NCI-H1417 treated with DMSO at 0.1 percent for 48 hours (cell line): ENCODE data around the gene CNGA3.

ENCODE experiments used
- DNase-seq: peaks from one replicate; lab custom pipeline; 2025; lab: John Stamatoyannopoulos, UW

CNGA3 gene

GRCh38 chr2:98444436-98445176 lies 98.3 kb downstream of the CNGA3 start, which contains the start of gene INPP4A:
Gene INPP4A (plus strand): TSS chr2:98444858. CDS start chr2:98520049, 75,191 bp downstream.
- no peak for DNase-seq

- DNase-seq: no peak
Measured at GRCh38 chr2:98445177-98445682, 99.0 kb downstream of the CNGA3 start.

- DNase-seq: no peak
Measured at GRCh38 chr2:98445683-98446581, 99.7 kb downstream of the CNGA3 start.

DNA sequence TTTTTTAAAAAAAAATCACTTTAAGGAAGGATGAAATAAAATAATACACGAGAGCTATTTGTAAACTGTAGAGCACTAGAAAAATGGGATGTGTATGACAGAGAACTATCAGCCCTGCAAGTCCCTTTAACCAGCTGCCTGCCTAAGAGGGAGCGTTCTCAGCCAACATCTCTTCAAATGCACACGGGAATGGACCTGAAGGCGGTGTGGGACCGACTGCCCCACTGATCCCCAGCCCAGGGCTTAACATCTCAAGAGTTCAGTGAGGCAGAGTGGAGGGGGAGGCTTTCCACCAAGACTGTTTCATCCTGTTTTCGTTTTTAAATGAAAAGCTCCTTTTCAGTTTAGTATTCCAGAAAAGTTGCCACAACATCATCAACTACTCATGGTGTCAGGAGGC lies 100.6 kb downstream of the CNGA3 start:
- no peak for DNase-seq
